GM18868 (cell line): ENCODE results near the gene KIF27.
"Not testable (repeated sequence)": the region's sequence is repeated elsewhere in the genome, so short reads cannot be mapped to it uniquely, and the experiment has no call there.

Experiments used
- ATAC-seq: cut with Tn5 transposase; IDR thresholded peaks from one replicate; pipeline ENCODE4 v1.9.1; 2021; ENCODE audit warnings: mild to moderate bottlenecking, moderate library complexity; ENCODE audit not compliant: unreplicated experiment

Gene KIF27

DNA sequence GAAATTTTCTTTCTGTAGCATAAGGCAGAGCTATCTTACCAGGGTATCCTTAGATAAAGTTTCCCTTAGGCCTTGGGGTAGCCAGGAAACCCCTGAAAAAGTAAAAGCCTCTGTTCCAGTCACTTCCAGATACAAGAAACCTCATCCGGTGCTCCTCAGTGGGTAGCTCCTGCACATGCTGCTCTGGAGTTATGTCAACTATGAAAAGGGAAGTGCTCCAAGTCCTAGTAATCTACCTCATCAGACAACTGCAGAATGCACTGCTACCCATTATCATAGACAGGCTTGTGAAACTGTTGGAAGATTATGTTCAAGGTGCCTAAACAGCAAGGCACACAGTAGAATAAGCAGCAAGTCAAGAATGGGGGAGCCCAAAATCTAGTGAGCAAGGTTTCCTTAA lies 112.0 kb downstream of the KIF27 start:
- ATAC-seq = not testable (repeated sequence)

DNA sequence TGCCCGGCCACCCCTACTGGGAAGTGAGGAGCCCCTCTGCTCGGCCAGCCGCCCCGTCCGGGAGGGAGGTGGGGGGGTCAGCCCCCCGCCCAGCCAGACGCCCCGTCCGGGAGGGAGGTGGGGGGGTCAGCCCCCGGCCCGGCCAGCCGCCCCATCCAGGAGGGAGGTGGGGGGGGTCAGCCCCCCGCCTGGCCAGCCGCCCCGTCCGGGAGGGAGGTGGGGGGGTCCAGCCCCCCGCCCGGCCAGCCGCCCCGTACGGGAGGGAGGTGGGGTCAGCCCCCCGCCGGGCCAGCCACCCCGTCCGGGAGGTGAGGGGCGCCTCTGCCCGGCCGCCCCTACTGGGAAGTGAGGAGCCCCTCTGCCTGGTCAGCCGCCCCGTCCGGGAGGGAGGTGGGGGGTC lies 116.8 kb downstream of the KIF27 start:
- ATAC-seq = not testable (repeated sequence)

DNA sequence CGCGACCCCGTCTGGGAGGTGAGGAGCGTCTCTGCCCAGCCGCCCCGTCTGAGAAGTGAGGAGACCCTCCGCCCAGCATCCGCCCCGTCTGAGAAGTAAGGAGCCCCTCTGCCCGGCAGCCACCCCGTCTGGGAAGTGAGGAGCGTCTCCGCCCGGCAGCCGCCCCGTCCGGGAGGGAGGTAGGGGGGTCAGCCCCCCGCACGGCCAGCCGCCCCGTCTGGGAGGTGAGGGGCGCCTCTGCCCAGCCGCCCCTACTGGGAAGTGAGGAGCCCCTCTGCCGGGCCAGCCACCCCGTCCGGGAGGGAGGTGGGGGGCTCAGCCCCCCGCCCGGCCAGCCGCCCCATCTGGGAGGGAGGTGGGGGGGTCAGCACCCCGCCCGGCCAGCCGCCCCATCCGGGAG lies 117.3 kb downstream of the KIF27 start:
- ATAC-seq = not testable (repeated sequence)

DNA sequence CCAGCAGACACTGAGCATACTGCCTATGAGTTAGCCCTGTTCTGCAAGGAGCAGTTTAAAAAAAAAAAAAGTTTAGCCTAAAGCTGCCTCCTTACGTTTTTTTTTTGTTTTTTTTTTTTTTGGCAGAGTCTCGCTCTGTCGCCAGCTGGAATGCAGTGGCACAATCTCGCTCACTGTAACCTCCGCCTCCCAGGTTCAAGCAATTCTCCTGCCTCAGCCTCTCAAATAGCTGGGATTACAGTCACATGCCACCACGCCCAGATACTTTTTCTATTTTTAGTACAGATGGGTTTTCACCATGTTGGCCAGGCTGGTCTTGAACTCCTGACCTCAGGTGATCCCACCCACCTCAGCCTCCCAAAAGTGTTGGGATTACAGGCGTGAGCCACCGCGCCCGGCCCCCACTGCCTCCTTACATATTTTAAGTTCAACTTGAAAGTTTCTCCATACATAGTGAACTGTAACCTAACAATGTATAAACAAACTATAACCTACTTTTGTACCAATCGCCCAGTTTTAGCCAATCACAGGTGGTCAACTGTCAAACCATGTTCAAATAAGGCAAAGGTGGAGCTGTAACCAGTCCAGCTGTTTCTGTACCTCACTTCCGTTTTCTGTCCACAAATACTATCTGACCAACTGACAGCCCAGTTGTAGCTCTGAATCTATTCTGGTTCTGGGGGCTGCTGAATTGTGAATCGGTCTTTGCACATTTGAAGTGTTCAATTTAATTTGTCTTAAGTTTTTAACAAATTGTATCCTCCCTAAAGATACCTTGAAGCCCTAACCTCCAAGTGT lies 120.8 kb downstream of the KIF27 start:
- no peak for ATAC-seq

DNA sequence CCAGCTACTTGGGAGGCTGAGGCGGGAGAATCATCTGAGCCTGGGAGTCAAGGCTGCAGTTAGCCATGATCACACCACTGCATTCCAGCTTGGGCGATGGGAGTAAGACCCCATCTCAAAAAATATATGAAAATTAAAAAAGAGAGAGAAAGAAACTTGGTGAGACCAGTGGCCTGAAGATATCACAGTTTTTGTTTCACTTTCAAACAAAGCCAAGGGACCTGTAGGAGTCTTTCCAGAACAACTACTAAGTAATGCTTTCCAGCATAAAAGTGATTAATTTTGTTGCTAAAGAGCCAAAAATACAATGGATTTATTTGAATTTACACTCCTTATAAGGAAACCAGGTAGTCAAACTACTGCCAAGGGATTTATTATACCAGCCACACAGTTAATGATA lies 127.2 kb downstream of the KIF27 start:
- no peak for ATAC-seq

DNA sequence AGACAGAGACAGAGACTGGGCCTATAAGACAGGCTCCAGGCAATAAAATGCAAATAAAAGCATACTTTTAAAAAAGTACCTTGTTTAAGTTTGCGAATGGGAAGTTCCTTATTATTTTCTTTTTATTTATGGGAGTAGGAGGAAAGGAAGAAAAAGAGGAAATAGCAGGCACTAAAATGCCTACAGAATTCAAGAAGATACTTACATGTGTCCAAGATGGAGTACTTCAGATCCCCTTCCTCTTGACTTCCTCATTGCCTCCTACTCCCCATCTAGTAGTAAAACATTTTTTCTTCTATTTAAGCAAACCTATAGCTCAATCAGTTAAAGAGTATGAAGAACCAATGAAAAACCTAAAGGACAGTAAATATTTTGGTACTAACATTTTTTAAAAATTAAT lies 128.5 kb downstream of the KIF27 start:
- no peak for ATAC-seq
